ENCODE results near the gene ME3.
A peak's percentile ranks its signal among the peaks of the same experiment; 100 is the strongest.

ME3 gene

DNA sequence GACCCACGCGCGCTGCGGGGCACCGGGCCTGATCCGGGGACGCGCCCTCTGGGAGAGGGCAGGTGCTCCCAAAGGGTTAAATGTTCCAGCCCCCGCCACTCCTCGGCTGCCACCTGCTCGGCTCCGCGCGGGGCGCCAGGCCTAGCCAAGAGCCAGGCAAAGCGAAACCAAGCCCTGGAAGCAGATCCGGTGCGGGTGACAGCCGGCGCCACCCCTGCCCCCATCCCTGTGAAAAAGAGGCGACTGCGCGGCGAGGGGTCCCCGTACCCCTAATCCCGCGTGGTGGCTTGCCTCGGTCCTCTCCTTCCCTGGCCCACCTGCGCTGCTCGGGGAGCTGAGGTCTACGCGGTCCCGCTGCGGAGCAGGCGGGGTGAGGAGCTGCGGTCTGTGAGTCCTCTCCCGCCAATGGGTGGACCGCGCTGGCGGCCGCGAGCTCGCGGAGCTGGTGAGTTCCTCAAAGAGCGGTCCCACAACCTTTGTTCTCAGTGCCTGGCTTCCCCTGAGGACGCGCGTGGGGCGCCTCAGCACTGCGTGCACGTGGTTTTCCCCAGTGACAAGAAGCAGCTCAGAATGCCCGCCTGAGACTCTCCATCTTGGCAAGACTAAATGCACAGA is at the start of gene ME3:
Gene ME3, minus strand, starts transcription at position 610 of the 615 bp plus-strand sequence.
- H3K4me1 ChIP-seq (ENCODE audit: control insufficient read depth, low read depth, low read length) = peaks cover 15% of the 10 kb centered on the region
- peak within 1 kb of the TSS; percentile 56 for H3K9ac ChIP-seq (ENCODE audit: low read length)
- peak within 1 kb of the TSS; percentile 72 for H3K4me3 ChIP-seq (ENCODE audit: low read length)
- H3K36me3 ChIP-seq (ENCODE audit: control insufficient read depth, low read depth, low read length) = no peaks in the 10 kb centered on the region
- H3K9me3 ChIP-seq (ENCODE audit: control insufficient read depth, low read depth, low read length) = no peaks in the 10 kb centered on the region
- H3K27me3 ChIP-seq (ENCODE audit: control insufficient read depth, insufficient read depth, low read length) = peaks cover 41% of the 10 kb centered on the region
- no peak within 1 kb of the TSS for H3K27ac ChIP-seq (ENCODE audit: low read length)

- Histone ChIP-seq H3K4me1 (ENCODE audit: control insufficient read depth, low read depth, low read length) (no peaks in the 10 kb centered on the region), H3K27ac (ENCODE audit: low read length) (no peak overlapping the region), H3K9ac (ENCODE audit: low read length) (no peak overlapping the region), H3K9me3 (ENCODE audit: control insufficient read depth, low read depth, low read length) (no peaks in the 10 kb centered on the region), H3K36me3 (ENCODE audit: control insufficient read depth, low read depth, low read length) (no peaks in the 10 kb centered on the region), H3K4me3 (ENCODE audit: low read length) (no peak overlapping the region), H3K27me3 (ENCODE audit: control insufficient read depth, insufficient read depth, low read length) (no peaks in the 10 kb centered on the region)
Observed at GRCh38 chr11:86722006-86722405, 49.6 kb upstream of the ME3 start.

DNA sequence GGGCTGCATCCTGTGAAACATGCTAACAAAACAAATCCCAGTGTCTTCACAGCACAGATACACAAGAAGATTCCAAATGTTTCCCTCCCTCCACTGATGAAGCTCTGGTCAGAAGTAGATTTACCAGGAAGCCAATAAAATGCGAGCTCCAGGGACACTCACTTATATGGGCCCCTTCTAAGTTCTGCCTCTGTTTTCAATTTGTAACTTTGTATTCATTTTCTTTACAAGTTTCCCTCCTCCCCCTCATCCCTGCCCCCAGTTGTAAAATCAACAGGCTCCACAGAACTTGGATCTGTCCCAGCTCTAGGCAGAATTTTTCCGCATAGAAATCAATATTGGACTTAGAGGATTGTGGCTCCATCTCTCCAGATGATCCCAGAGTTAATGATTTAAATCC is 48.1 kb upstream of the ME3 start:
- H3K27me3 ChIP-seq (ENCODE audit: control insufficient read depth, insufficient read depth, low read length) = no peaks in the 10 kb centered on the region
- no peak overlapping the region for H3K4me3 ChIP-seq (ENCODE audit: low read length)
- H3K9me3 ChIP-seq (ENCODE audit: control insufficient read depth, low read depth, low read length) = no peaks in the 10 kb centered on the region
- no peak overlapping the region for H3K27ac ChIP-seq (ENCODE audit: low read length)
- H3K9ac ChIP-seq (ENCODE audit: low read length) = no peak overlapping the region
- no peaks in the 10 kb centered on the region for H3K36me3 ChIP-seq (ENCODE audit: control insufficient read depth, low read depth, low read length)
- no peaks in the 10 kb centered on the region for H3K4me1 ChIP-seq (ENCODE audit: control insufficient read depth, low read depth, low read length)

GRCh38 chr11:86719781-86720463 is 47.5 kb upstream of the ME3 start:
- no peaks in the 10 kb centered on the region for H3K9me3 ChIP-seq (ENCODE audit: control insufficient read depth, low read depth, low read length)
- H3K4me3 ChIP-seq (ENCODE audit: low read length) = no peak overlapping the region
- H3K4me1 ChIP-seq (ENCODE audit: control insufficient read depth, low read depth, low read length) = no peaks in the 10 kb centered on the region
- H3K27me3 ChIP-seq (ENCODE audit: control insufficient read depth, insufficient read depth, low read length) = no peaks in the 10 kb centered on the region
- H3K9ac ChIP-seq (ENCODE audit: low read length) = no peak overlapping the region
- no peak overlapping the region for H3K27ac ChIP-seq (ENCODE audit: low read length)
- H3K36me3 ChIP-seq (ENCODE audit: control insufficient read depth, low read depth, low read length) = no peaks in the 10 kb centered on the region

DNA sequence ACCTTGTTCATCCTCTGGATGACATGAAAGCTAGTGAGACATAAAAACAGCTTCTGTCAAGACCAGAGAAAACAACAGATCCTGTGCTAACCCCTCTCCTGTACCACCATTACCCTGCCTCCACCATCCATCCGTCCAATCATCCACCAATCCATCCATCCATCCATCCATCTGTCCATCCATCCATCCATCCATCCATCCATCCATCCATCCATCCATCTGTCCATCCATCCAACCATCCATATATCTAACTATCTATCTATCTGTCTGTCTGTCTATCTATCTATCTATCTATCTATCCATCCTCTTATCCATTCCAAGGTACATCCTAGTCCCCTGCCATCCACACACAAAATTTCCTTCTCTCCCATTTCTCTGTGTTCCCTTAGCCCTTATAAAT is 46.6 kb upstream of the ME3 start:
- H3K4me3 ChIP-seq (ENCODE audit: low read length) = no peak overlapping the region
- no peaks in the 10 kb centered on the region for H3K4me1 ChIP-seq (ENCODE audit: control insufficient read depth, low read depth, low read length)
- H3K27me3 ChIP-seq (ENCODE audit: control insufficient read depth, insufficient read depth, low read length) = no peaks in the 10 kb centered on the region
- H3K9me3 ChIP-seq (ENCODE audit: control insufficient read depth, low read depth, low read length) = no peaks in the 10 kb centered on the region
- H3K36me3 ChIP-seq (ENCODE audit: control insufficient read depth, low read depth, low read length) = no peaks in the 10 kb centered on the region
- H3K27ac ChIP-seq (ENCODE audit: low read length) = no peak overlapping the region
- no peak overlapping the region for H3K9ac ChIP-seq (ENCODE audit: low read length)

GRCh38 chr11:86718521-86718920 is 46.1 kb upstream of the ME3 start:
- H3K4me1 ChIP-seq (ENCODE audit: control insufficient read depth, low read depth, low read length) = no peaks in the 10 kb centered on the region
- H3K27me3 ChIP-seq (ENCODE audit: control insufficient read depth, insufficient read depth, low read length) = no peaks in the 10 kb centered on the region
- H3K36me3 ChIP-seq (ENCODE audit: control insufficient read depth, low read depth, low read length) = no peaks in the 10 kb centered on the region
- H3K4me3 ChIP-seq (ENCODE audit: low read length) = no peak overlapping the region
- H3K9me3 ChIP-seq (ENCODE audit: control insufficient read depth, low read depth, low read length) = no peaks in the 10 kb centered on the region
- no peak overlapping the region for H3K27ac ChIP-seq (ENCODE audit: low read length)
- no peak overlapping the region for H3K9ac ChIP-seq (ENCODE audit: low read length)

DNA sequence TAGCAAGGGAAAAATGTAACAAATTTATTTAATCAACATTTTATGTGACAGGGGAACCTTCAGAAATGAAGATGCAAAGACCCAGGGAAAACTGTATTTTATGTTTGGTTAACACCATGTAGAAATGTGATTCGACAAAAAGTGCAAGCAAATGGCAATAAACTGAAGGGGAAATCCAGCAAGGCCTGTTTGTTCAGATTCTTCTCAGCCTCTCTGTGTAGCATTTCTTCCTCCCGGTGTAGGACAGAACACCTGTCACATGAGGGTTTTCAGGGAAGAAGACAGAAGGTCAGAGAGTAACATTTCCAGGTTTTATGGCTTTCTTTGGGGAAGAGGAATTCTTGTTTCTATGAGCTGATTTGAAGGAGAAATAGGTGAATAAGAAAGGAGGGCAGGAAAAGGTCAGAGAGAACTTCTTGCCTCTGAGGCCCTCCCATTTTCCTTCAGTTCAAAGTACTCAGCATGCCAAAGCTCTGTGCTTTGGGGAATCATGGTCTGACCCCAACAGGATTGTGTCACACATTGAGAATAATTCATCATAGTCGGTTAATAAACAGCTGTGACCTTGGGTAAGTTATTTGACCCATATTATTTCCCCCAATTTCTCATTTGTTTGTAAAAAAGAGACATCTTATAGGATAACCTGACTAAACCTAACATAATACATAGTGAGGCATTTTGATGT is 45.5 kb upstream of the ME3 start:
- Histone ChIP-seq H3K9ac (ENCODE audit: low read length) (no peak overlapping the region), H3K9me3 (ENCODE audit: control insufficient read depth, low read depth, low read length) (no peaks in the 10 kb centered on the region), H3K27ac (ENCODE audit: low read length) (no peak overlapping the region), H3K4me3 (ENCODE audit: low read length) (no peak overlapping the region), H3K36me3 (ENCODE audit: control insufficient read depth, low read depth, low read length) (no peaks in the 10 kb centered on the region), H3K27me3 (ENCODE audit: control insufficient read depth, insufficient read depth, low read length) (no peaks in the 10 kb centered on the region), H3K4me1 (ENCODE audit: control insufficient read depth, low read depth, low read length) (no peaks in the 10 kb centered on the region)

- H3K4me1 ChIP-seq (ENCODE audit: control insufficient read depth, low read depth, low read length) = no peaks in the 10 kb centered on the region
- H3K27me3 ChIP-seq (ENCODE audit: control insufficient read depth, insufficient read depth, low read length) = no peaks in the 10 kb centered on the region
- no peak overlapping the region for H3K27ac ChIP-seq (ENCODE audit: low read length)
Observed at GRCh38 chr11:86715611-86716010, 43.2 kb upstream of the ME3 start.

GRCh38 chr11:86713552-86713951 is 41.1 kb upstream of the ME3 start:
- Histone ChIP-seq H3K27ac (ENCODE audit: low read length) (no peak overlapping the region), H3K36me3 (ENCODE audit: control insufficient read depth, low read depth, low read length) (no peaks in the 10 kb centered on the region), H3K9ac (ENCODE audit: low read length) (no peak overlapping the region), H3K9me3 (ENCODE audit: control insufficient read depth, low read depth, low read length) (no peaks in the 10 kb centered on the region), H3K4me3 (ENCODE audit: low read length) (no peak overlapping the region), H3K27me3 (ENCODE audit: control insufficient read depth, insufficient read depth, low read length) (no peaks in the 10 kb centered on the region), H3K4me1 (ENCODE audit: control insufficient read depth, low read depth, low read length) (no peaks in the 10 kb centered on the region)

More at GRCh38 chr11:86715611-86716010, 43.2 kb upstream of the ME3 start:
- H3K36me3 ChIP-seq (ENCODE audit: control insufficient read depth, low read depth, low read length) = no peaks in the 10 kb centered on the region
- no peak overlapping the region for H3K4me3 ChIP-seq (ENCODE audit: low read length)
- no peaks in the 10 kb centered on the region for H3K9me3 ChIP-seq (ENCODE audit: control insufficient read depth, low read depth, low read length)
- H3K9ac ChIP-seq (ENCODE audit: low read length) = no peak overlapping the region

GRCh38 chr11:86710936-86711335 is 38.5 kb upstream of the ME3 start:
- Histone ChIP-seq H3K4me1 (ENCODE audit: control insufficient read depth, low read depth, low read length) (no peaks in the 10 kb centered on the region), H3K27ac (ENCODE audit: low read length) (no peak overlapping the region), H3K9me3 (ENCODE audit: control insufficient read depth, low read depth, low read length) (no peaks in the 10 kb centered on the region), H3K9ac (ENCODE audit: low read length) (no peak overlapping the region), H3K27me3 (ENCODE audit: control insufficient read depth, insufficient read depth, low read length) (no peaks in the 10 kb centered on the region), H3K36me3 (ENCODE audit: control insufficient read depth, low read depth, low read length) (no peaks in the 10 kb centered on the region), H3K4me3 (ENCODE audit: low read length) (no peak overlapping the region)

- H3K27ac ChIP-seq (ENCODE audit: low read length) = no peak overlapping the region
- no peaks in the 10 kb centered on the region for H3K4me1 ChIP-seq (ENCODE audit: control insufficient read depth, low read depth, low read length)
- no peak overlapping the region for H3K4me3 ChIP-seq (ENCODE audit: low read length)
- H3K9ac ChIP-seq (ENCODE audit: low read length) = no peak overlapping the region
- H3K36me3 ChIP-seq (ENCODE audit: control insufficient read depth, low read depth, low read length) = no peaks in the 10 kb centered on the region
- H3K9me3 ChIP-seq (ENCODE audit: control insufficient read depth, low read depth, low read length) = no peaks in the 10 kb centered on the region
- no peaks in the 10 kb centered on the region for H3K27me3 ChIP-seq (ENCODE audit: control insufficient read depth, insufficient read depth, low read length)
Observed at GRCh38 chr11:86708669-86709068, 36.3 kb upstream of the ME3 start.

Measured in iPS-18a (cell line).